ENCODE results near the gene GUCY2C. TPM values are rescaled to one million over a fixed set of nuclear protein-coding genes. Genes with fewer than 3 reads are reported as not detected.
A peak's percentile ranks its signal among the peaks of the same experiment; 100 is the strongest.

The GUCY2C gene
- total RNA-seq, 1 donor = not detected

GRCh38 chr12:14678547-14679150 is 17.8 kb downstream of the GUCY2C start:
- Histone ChIP-seq H4K20me1 (ENCODE audit: insufficient read depth, low read length) (no peaks in the 10 kb centered on the region), H3K4me1 (ENCODE audit: insufficient read depth, low read length) (no peaks in the 10 kb centered on the region), H3K4me2 (ENCODE audit: insufficient read depth, low read length) (no peak overlapping the region), H3K4me3 (ENCODE audit: insufficient read depth, low read length) (no peak overlapping the region), H3K27ac (ENCODE audit: low read depth, low read length) (no peak overlapping the region), H3K9me3 (ENCODE audit: low read depth, low read length) (no peaks in the 10 kb centered on the region), H3K27me3 (ENCODE audit: insufficient read depth, low read length) (no peaks in the 10 kb centered on the region), H3K79me2 (ENCODE audit: insufficient read depth, low read length) (no peaks in the 10 kb centered on the region), H2AFZ (ENCODE audit: low read length) (no peak overlapping the region), H3K36me3 (ENCODE audit: insufficient read depth, low read length) (no peaks in the 10 kb centered on the region)
- no peak for DNase-seq (ENCODE audit: insufficient read length, low spot score, missing footprints)
- TF ChIP-seq CTCF (IDR thresholded peaks at IDR 0.05; ENCODE audit: extremely low read depth, low read depth, low read length) = no peak

- Histone ChIP-seq H3K36me3 (ENCODE audit: insufficient read depth, low read length) (no peaks in the 10 kb centered on the region), H3K27ac (ENCODE audit: low read depth, low read length) (no peak overlapping the region), H3K27me3 (ENCODE audit: insufficient read depth, low read length) (no peaks in the 10 kb centered on the region), H2AFZ (ENCODE audit: low read length) (no peak overlapping the region), H4K20me1 (ENCODE audit: insufficient read depth, low read length) (no peaks in the 10 kb centered on the region), H3K4me2 (ENCODE audit: insufficient read depth, low read length) (no peak overlapping the region), H3K4me3 (ENCODE audit: insufficient read depth, low read length) (no peak overlapping the region), H3K4me1 (ENCODE audit: insufficient read depth, low read length) (no peaks in the 10 kb centered on the region), H3K79me2 (ENCODE audit: insufficient read depth, low read length) (no peaks in the 10 kb centered on the region), H3K9me3 (ENCODE audit: low read depth, low read length) (no peaks in the 10 kb centered on the region)
- TF ChIP-seq CTCF (IDR thresholded peaks at IDR 0.05; ENCODE audit: extremely low read depth, low read depth, low read length) = no peak
- no peak for DNase-seq (ENCODE audit: insufficient read length, low spot score, missing footprints)
Measured at GRCh38 chr12:14668591-14668990, 27.8 kb downstream of the GUCY2C start.

- Histone ChIP-seq H3K27me3 (ENCODE audit: insufficient read depth, low read length) (no peaks in the 10 kb centered on the region), H3K4me3 (ENCODE audit: insufficient read depth, low read length) (no peak overlapping the region), H3K4me2 (ENCODE audit: insufficient read depth, low read length) (no peak overlapping the region), H3K4me1 (ENCODE audit: insufficient read depth, low read length) (no peaks in the 10 kb centered on the region), H4K20me1 (ENCODE audit: insufficient read depth, low read length) (no peaks in the 10 kb centered on the region), H3K79me2 (ENCODE audit: insufficient read depth, low read length) (no peaks in the 10 kb centered on the region), H3K9me3 (ENCODE audit: low read depth, low read length) (no peaks in the 10 kb centered on the region), H3K36me3 (ENCODE audit: insufficient read depth, low read length) (no peaks in the 10 kb centered on the region), H3K27ac (ENCODE audit: low read depth, low read length) (no peak overlapping the region), H2AFZ (ENCODE audit: low read length) (no peak overlapping the region)
- no peak for TF ChIP-seq CTCF (IDR thresholded peaks at IDR 0.05; ENCODE audit: extremely low read depth, low read depth, low read length)
- DNase-seq (ENCODE audit: insufficient read length, low spot score, missing footprints) = no peak
Measured at GRCh38 chr12:14665354-14666348, 30.7 kb downstream of the GUCY2C start.

GRCh38 chr12:14664434-14665023 is 31.9 kb downstream of the GUCY2C start:
- Histone ChIP-seq H3K79me2 (ENCODE audit: insufficient read depth, low read length) (no peaks in the 10 kb centered on the region), H3K36me3 (ENCODE audit: insufficient read depth, low read length) (no peaks in the 10 kb centered on the region), H4K20me1 (ENCODE audit: insufficient read depth, low read length) (no peaks in the 10 kb centered on the region), H3K4me3 (ENCODE audit: insufficient read depth, low read length) (no peak overlapping the region), H3K27ac (ENCODE audit: low read depth, low read length) (no peak overlapping the region), H3K4me1 (ENCODE audit: insufficient read depth, low read length) (no peaks in the 10 kb centered on the region), H3K9me3 (ENCODE audit: low read depth, low read length) (no peaks in the 10 kb centered on the region), H3K4me2 (ENCODE audit: insufficient read depth, low read length) (no peak overlapping the region), H2AFZ (ENCODE audit: low read length) (no peak overlapping the region), H3K27me3 (ENCODE audit: insufficient read depth, low read length) (no peaks in the 10 kb centered on the region)
- peak; percentile 64 for TF ChIP-seq CTCF (IDR thresholded peaks at IDR 0.05; ENCODE audit: extremely low read depth, low read depth, low read length)
- peak; percentile 68 for DNase-seq (ENCODE audit: insufficient read length, low spot score, missing footprints)
